ENCODE data around the gene PISD. TPM values are rescaled to one million over a fixed set of nuclear protein-coding genes. Genes with fewer than 3 reads are reported as not detected.

The PISD gene
- total RNA-seq, 1 donor from 2014 or later, result 34.2 TPM

DNA sequence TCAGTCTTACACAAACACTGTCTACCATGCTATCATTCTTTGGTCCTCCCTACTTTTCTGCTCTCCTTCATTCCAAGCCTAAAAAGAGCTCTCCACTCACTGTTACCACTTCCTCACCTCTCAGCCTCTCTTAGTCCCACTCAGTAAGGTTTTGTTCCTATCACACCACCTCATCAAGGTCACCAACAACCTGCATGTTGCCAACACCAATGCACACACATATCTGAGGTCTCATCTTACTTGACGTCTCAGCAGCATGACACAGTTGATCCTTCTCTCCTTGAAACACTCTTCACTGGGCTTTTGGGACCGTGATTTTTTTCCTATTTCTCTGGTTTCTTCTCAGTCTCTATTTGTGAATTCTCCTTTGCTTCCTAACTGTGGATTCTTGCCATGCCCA, 8.1 kb downstream of the PISD start:
- DNase-seq (ENCODE audit: low spot score in 2 of 2), result no peak
- FAIRE-seq, result no peak

- no peak for FAIRE-seq
- no peak for DNase-seq (ENCODE audit: low spot score in 2 of 2)
Observed at GRCh38 chr22:31652911-31653684, 8.9 kb downstream of the PISD start.

GRCh38 chr22:31652088-31652487, 9.9 kb downstream of the PISD start:
- DNase-seq (ENCODE audit: low spot score in 2 of 2), result no peak
- FAIRE-seq, result no peak

GRCh38 chr22:31651664-31652063, 10.4 kb downstream of the PISD start:
- DNase-seq (ENCODE audit: low spot score in 2 of 2) (no peak), FAIRE-seq (no peak)

- no peak for FAIRE-seq
Observed at GRCh38 chr22:31650391-31650790, 11.6 kb downstream of the PISD start.

GRCh38 chr22:31647523-31648320, 14.3 kb downstream of the PISD start:
- DNase-seq (ENCODE audit: low spot score in 2 of 2) (no peak), FAIRE-seq (no peak)

More at GRCh38 chr22:31650391-31650790, 11.6 kb downstream of the PISD start:
- no peak for DNase-seq (ENCODE audit: low spot score in 2 of 2)

DNA sequence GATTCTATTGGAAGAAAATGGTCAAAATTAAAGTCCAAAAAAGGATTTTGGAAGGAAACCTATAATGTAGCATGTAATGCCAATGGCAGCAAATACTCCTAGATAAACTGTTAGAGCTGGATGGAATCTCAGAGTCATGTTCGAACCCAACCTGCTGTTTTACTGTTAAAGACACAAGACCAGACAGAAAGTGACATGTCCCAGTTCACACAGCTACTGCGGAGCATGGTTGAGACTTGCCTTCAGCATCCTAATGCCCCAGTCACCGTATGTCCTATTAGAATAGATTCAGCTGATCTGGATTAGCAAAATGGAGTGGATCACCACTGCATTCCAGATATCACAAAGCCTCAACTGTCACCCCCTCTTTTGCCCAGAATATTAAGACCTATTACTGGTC, 14.9 kb downstream of the PISD start:
- no peak for FAIRE-seq
- DNase-seq (ENCODE audit: low spot score in 2 of 2), result no peak

DNA sequence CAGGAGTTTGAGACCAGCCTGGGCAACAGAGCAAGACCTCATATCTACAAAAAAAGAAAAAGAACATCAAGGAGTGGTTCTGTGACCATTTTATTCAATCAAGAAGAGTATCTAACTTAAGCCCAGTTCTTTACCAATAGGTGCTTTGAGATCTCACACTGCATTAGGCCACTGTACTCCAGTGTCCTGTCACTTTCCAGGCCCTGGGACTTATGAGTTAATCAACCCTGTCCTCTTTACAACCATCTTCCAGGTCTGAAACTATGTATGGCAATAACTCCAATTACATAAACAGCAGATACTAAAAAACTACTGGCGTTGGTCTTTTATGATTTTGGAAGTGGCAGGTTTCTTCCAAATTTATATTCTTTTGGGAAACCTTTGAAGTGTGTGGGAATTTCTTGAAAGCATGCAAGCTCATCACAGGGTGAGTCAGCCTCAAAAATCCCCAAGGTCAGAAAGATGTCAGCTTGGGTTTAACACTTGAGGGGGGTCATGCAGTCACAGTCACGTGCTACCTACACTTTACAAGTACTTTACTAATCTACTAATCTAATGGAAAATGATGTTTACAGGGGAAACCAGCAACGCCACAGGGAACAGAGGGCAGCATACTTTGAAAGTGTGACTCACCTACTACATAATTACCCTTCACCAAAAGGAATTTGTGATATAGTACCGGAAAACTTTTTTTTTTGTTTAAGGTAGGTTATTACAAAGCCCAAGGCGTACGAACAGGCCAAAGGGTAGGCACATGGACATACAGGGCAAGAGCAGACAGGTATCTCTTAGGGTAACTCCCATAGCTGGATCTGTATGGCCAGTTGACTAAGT, 15.6 kb downstream of the PISD start:
- DNase-seq (ENCODE audit: low spot score in 2 of 2) (no peak), FAIRE-seq (no peak)

- FAIRE-seq, result no peak
Observed at GRCh38 chr22:31639436-31640039, 22.5 kb downstream of the PISD start.

GRCh38 chr22:31637891-31638618, 24.0 kb downstream of the PISD start:
- FAIRE-seq (no peak), DNase-seq (ENCODE audit: low spot score in 2 of 2) (no peak)

More at GRCh38 chr22:31639436-31640039, 22.5 kb downstream of the PISD start:
- DNase-seq (ENCODE audit: low spot score in 2 of 2), result no peak

DNA sequence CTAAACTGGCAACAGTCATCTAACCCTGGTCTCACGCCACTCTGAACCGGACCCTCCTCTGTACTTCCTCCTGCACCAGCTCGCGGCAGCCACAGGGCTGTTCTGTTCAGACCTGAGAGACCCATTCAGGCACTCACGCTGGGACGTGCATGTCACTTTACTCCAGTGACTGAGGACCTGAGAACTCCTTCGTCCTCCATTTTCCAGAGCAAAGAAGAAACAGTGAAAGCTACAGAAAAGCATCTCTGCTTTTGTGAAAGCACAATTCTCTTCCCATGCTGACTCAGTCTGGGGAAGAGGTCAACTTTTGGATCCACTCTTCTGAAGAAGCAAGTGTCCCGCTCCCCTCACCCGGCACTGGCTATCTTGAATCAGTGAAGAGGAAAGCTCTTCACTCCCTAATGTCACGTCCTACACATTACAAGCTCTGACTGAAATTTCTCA, 24.5 kb downstream of the PISD start:
- FAIRE-seq, result no peak
- DNase-seq (ENCODE audit: low spot score in 2 of 2), result no peak

- DNase-seq (ENCODE audit: low spot score in 2 of 2) (no peak), FAIRE-seq (no peak)
Observed at GRCh38 chr22:31635638-31636306, 26.2 kb downstream of the PISD start.

DNA sequence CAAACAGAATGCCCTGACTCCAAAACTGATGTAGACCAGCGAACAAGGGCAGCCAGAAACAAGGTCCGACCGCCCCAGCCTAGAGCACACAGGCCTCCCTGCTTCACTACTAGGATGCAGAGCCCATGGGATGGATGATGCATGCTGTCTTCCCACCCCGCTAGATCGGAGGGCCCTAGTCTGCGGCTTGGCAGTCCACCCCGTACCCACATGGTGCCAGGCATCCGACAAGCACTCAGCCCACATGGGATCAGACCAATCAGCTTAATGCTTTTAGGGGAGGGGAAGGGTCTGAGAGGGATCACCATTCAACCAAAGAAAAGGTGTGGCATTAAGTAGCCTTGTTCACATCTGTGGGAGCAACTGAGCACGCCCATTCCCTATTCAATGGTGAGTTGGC, 30.6 kb downstream of the PISD start:
- DNase-seq (ENCODE audit: low spot score in 2 of 2), result no peak
- FAIRE-seq, result no peak

GRCh38 chr22:31630331-31631329, 31.4 kb downstream of the PISD start:
- DNase-seq (ENCODE audit: low spot score in 2 of 2) (peak; percentile 72 to 88), FAIRE-seq (no peak)

DNA sequence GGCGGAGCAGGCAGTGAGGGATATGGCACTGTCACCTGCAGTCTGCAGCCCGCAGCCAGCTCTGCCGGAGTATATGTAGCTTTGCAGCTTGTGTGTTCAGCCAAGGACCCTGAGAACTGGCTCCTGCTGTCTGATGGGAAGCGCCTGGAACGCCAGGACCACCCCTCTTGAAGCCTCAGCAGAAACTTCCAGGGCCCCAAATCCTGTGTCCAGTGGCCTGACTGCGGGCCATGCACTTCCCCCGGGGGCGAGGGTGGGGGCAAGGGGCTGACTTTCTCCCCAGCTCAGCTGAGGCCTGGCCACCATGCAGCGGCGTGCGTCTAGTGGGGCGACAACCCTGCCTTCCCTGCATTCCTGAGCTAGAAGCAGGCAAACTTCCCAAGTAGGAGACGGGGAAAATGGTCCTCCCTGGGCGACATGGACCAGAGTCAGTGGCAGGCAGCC, 32.3 kb downstream of the PISD start:
- FAIRE-seq (no peak), DNase-seq (ENCODE audit: low spot score in 2 of 2) (peak in 1 of 2 donors; percentile 12)

DNA sequence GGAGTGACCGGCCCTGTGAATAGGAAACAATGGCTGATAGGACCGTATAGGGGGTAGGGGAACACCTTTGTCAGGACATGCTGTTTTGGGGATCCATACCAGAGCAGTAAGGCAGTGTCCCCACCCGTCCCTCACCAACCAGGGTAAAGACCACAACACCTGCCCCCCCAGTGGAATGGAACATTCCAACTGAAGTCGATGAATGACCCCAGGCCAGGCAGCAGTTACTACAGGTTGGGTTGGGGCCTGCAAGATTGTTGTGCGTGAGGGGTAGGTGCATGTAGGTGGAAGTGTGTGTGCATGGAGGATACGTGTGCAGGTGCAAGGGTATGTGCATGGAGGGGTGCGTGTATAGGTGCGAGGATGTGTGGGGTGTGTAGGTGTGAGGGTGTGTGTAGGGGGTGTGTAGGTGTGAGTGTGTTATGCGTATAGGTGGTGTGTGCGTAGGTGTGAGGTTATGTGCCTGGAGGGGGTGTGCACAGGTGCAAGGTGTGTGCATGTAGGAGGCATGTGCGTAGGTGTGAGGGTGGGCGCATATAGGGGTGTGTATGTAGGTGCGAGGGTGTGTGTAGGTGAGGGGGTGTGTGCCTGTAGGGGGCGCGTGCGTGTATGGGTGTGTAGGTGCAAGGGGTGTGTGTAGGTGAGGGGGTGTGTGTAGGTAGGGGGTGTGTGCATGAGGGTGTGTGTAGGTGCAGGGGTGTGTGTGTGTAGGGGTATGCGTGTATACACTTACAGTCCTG, 32.9 kb downstream of the PISD start:
- FAIRE-seq, result no peak

GRCh38 chr22:31628362-31628761, 33.7 kb downstream of the PISD start:
- no peak for FAIRE-seq
- no peak for DNase-seq (ENCODE audit: low spot score in 2 of 2)

More for the DNA sequence above, 32.9 kb downstream of the PISD start:
- DNase-seq (ENCODE audit: low spot score in 2 of 2), result peak in 1 of 2 donors; percentile 28
